ENCODE data around the gene TTC39C.

- TF ChIP-seq EZH2 (IDR thresholded peaks at IDR 0.05; ENCODE audit: borderline replicate concordance, low read depth, low read length, severe bottlenecking) (no peak), CTCF (IDR thresholded peaks at IDR 0.05; ENCODE audit: borderline replicate concordance, extremely low read depth, low read length, poor library complexity, severe bottlenecking) (no peak)
Measured at GRCh38 chr18:24011123-24011917, 3.2 kb upstream of the TTC39C start.

All from DND-41 (cell line).